ENCODE data around the gene CRYGS. TPM values are rescaled to one million over a fixed set of nuclear protein-coding genes. Genes with fewer than 3 reads are reported as not detected.

CRYGS gene
- total RNA-seq (2014; rRNA removed; shearing (Covaris generic)) (0.63 and 0.76 TPM in 2 replicates), polyA plus RNA-seq (2016; fragmentation: Nextera tagmentation; extraction: Ambion mirVana) (0.49 and 1.3 TPM in 2 replicates)

DNA sequence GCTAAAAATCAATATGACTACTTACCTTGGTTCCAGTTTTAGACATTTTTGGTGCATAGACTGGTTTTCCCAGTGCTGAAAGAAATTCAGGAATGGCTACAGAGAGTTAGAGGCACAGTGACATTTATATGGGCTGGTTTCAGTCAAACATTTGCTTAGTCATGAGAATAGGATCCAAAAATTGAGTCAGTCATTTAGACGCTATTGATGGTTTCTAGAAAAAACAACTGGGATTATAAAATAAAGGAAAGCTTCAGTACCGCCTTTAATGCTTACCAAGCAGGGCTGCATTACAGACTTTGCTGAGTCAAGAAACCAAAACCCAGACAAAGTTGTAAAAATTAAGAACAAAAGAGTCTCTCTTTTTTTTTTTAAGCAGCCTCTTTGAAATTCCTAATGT is at the start of gene CRYGS:
CRYGS (minus strand) TSS at position 100 of the 400 bp plus-strand sequence; CDS start at position 46, 54 bp downstream.
- peaks cover 7% of the 10 kb centered on the region; the same call in 1 of the 2 replicates for H3K36me3 ChIP-seq (ENCODE audit: low read depth)
- H3K4me2 ChIP-seq (ENCODE audit: unreplicated experiment): no peak within 1 kb of the TSS
- H3K9ac ChIP-seq: no peak within 1 kb of the TSS
- H3K27me3 ChIP-seq (replicated peaks; ENCODE audit: insufficient read depth): no peaks in the 10 kb centered on the region
- WGBS, 2 experiments (ENCODE audit: low coverage in 1 of 2, low lambda C conversion rate in 2 of 2, missing lambda C conversion rate in 2 of 2): 58 to 60% methylated on average over 2 of the region's 2 CpGs
- no peaks in the 10 kb centered on the region for H3K9me2 ChIP-seq (ENCODE audit: insufficient read depth)
- H3K27ac ChIP-seq: no peak within 1 kb of the TSS
- H3K79me2 ChIP-seq (ENCODE audit: insufficient read depth): no peaks in the 10 kb centered on the region
- no peak within 1 kb of the TSS for H3K4me3 ChIP-seq
- no peak for TF ChIP-seq EZH2 (IDR thresholded peaks at IDR 0.05; ENCODE audit: insufficient read depth, poor library complexity, severe bottlenecking)
- TF ChIP-seq EZH2phosphoT487 (IDR thresholded peaks at IDR 0.05; ENCODE audit: insufficient read depth, low read depth): no peak
- H2AFZ ChIP-seq: no peak within 1 kb of the TSS
- H4K20me1 ChIP-seq (ENCODE audit: insufficient read depth): no peaks in the 10 kb centered on the region
- DNase-seq: peak; percentile 36
- H3K9me3 ChIP-seq (ENCODE audit: low read depth): no peaks in the 10 kb centered on the region
- peaks cover 30% of the 10 kb centered on the region; the same call in 1 of the 2 replicates for H3F3A ChIP-seq (ENCODE audit: insufficient read depth)
- peaks cover 9% of the 10 kb centered on the region for H3K4me1 ChIP-seq (ENCODE audit: insufficient read depth)
- in situ Hi-C loops (cut with MboI): loop anchor here (10.0 kb wide), 1 partner anchor 559 kb away; no protein-coding TSS in a partner anchor

DNA sequence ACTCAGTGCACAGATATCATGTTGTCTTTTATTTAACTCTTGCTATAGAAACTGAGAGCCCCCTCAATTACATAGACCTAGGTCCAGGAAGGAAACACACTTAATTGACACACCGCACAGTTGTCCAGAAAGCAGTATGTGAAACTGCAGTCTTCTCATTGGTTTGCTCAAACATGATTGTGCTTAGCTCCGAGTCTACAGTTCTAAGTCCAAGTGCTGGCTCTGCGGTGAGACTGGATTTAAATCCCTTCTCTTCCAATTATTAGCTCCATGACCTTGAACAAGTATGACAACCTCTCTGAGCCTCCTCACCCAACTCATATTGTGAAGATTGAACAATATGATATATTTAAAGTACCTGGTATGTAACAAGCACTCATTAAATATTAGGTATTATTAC is 49.7 kb upstream of the CRYGS start:
- H3K4me1 ChIP-seq (ENCODE audit: insufficient read depth): peaks cover 9% of the 10 kb centered on the region; the same call in 1 of the 2 replicates
- no peaks in the 10 kb centered on the region for H4K20me1 ChIP-seq (ENCODE audit: insufficient read depth)
- no peak overlapping the region for H2AFZ ChIP-seq
- in situ Hi-C loops (cut with MboI): no loop called here
- no peak for DNase-seq
- no peak overlapping the region for H3K4me2 ChIP-seq (ENCODE audit: unreplicated experiment)
- no peak overlapping the region for H3K9ac ChIP-seq
- TF ChIP-seq EZH2 (IDR thresholded peaks at IDR 0.05; ENCODE audit: insufficient read depth, poor library complexity, severe bottlenecking) (no peak), EZH2phosphoT487 (IDR thresholded peaks at IDR 0.05; ENCODE audit: insufficient read depth, low read depth) (no peak)
- WGBS, 2 experiments (ENCODE audit: low coverage in 1 of 2, low lambda C conversion rate in 2 of 2, missing lambda C conversion rate in 2 of 2): 82 to 92% methylated on average over 3 of the region's 3 CpGs
- peaks cover 21% of the 10 kb centered on the region; the same call in 1 of the 2 replicates for H3F3A ChIP-seq (ENCODE audit: insufficient read depth)
- H3K9me2 ChIP-seq (ENCODE audit: insufficient read depth): no peaks in the 10 kb centered on the region
- H3K27ac ChIP-seq: no peak overlapping the region
- H3K36me3 ChIP-seq (ENCODE audit: low read depth): no peaks in the 10 kb centered on the region
- H3K27me3 ChIP-seq (replicated peaks; ENCODE audit: insufficient read depth): no peaks in the 10 kb centered on the region
- H3K79me2 ChIP-seq (ENCODE audit: insufficient read depth): no peaks in the 10 kb centered on the region
- H3K9me3 ChIP-seq (ENCODE audit: low read depth): no peaks in the 10 kb centered on the region
- H3K4me3 ChIP-seq: no peak overlapping the region

GRCh38 chr3:186592682-186593081 is 48.5 kb upstream of the CRYGS start:
- H3K9me2 ChIP-seq (ENCODE audit: insufficient read depth): no peaks in the 10 kb centered on the region

GRCh38 chr3:186590580-186591295 is 46.6 kb upstream of the CRYGS start:
- WGBS, 2 experiments (ENCODE audit: low coverage in 1 of 2, low lambda C conversion rate in 2 of 2, missing lambda C conversion rate in 2 of 2): 83 to 85% methylated on average over 7 of the region's 7 CpGs
- H3K9me2 ChIP-seq (ENCODE audit: insufficient read depth): no peaks in the 10 kb centered on the region

More at GRCh38 chr3:186592682-186593081, 48.5 kb upstream of the CRYGS start:
- 84 to 88% methylated on average over 4 of the region's 4 CpGs for WGBS, 2 experiments (ENCODE audit: low coverage in 1 of 2, low lambda C conversion rate in 2 of 2, missing lambda C conversion rate in 2 of 2)
- Histone ChIP-seq H3K4me2 (ENCODE audit: unreplicated experiment) (no peak overlapping the region), H3K4me1 (ENCODE audit: insufficient read depth) (peaks cover 9% of the 10 kb centered on the region; the same call in 1 of the 2 replicates), H2AFZ (no peak overlapping the region), H3K9ac (no peak overlapping the region), H4K20me1 (ENCODE audit: insufficient read depth) (no peaks in the 10 kb centered on the region), H3K79me2 (ENCODE audit: insufficient read depth) (no peaks in the 10 kb centered on the region), H3K4me3 (no peak overlapping the region), H3K9me3 (ENCODE audit: low read depth) (no peaks in the 10 kb centered on the region), H3K27me3 (replicated peaks; ENCODE audit: insufficient read depth) (no peaks in the 10 kb centered on the region), H3K36me3 (ENCODE audit: low read depth) (no peaks in the 10 kb centered on the region), H3F3A (ENCODE audit: insufficient read depth) (peaks cover 25% of the 10 kb centered on the region; the same call in 1 of the 2 replicates), H3K27ac (no peak overlapping the region)
- in situ Hi-C loops (cut with MboI): no loop called here
- TF ChIP-seq EZH2phosphoT487 (IDR thresholded peaks at IDR 0.05; ENCODE audit: insufficient read depth, low read depth) (no peak), EZH2 (IDR thresholded peaks at IDR 0.05; ENCODE audit: insufficient read depth, poor library complexity, severe bottlenecking) (no peak)
- no peak for DNase-seq

More at GRCh38 chr3:186590580-186591295, 46.6 kb upstream of the CRYGS start:
- no peak for TF ChIP-seq EZH2 (IDR thresholded peaks at IDR 0.05; ENCODE audit: insufficient read depth, poor library complexity, severe bottlenecking)
- TF ChIP-seq EZH2phosphoT487 (IDR thresholded peaks at IDR 0.05; ENCODE audit: insufficient read depth, low read depth): no peak
- H3K27me3 ChIP-seq (replicated peaks; ENCODE audit: insufficient read depth): no peaks in the 10 kb centered on the region
- no peak for DNase-seq
- no peak overlapping the region for H3K9ac ChIP-seq
- no peaks in the 10 kb centered on the region for H3K79me2 ChIP-seq (ENCODE audit: insufficient read depth)
- no peak overlapping the region for H2AFZ ChIP-seq
- in situ Hi-C loops (cut with MboI): no loop called here
- no peaks in the 10 kb centered on the region for H4K20me1 ChIP-seq (ENCODE audit: insufficient read depth)
- no peaks in the 10 kb centered on the region for H3K9me3 ChIP-seq (ENCODE audit: low read depth)
- no peak overlapping the region for H3K4me3 ChIP-seq
- H3F3A ChIP-seq (ENCODE audit: insufficient read depth): peaks cover 20% of the 10 kb centered on the region; the same call in 1 of the 2 replicates
- H3K4me2 ChIP-seq (ENCODE audit: unreplicated experiment): no peak overlapping the region
- H3K36me3 ChIP-seq (ENCODE audit: low read depth): peaks cover 1% of the 10 kb centered on the region
- no peak overlapping the region for H3K27ac ChIP-seq
- 0 out of 2 replicates have a peak, but pooled peaks cover 9% of the 10 kb centered on the region for H3K4me1 ChIP-seq (ENCODE audit: insufficient read depth)
